ENCODE data around the gene RIT2.
"Not testable (repeated sequence)": the region's sequence is repeated elsewhere in the genome, so short reads cannot be mapped to it uniquely, and the experiment has no call there.

Gene RIT2

GRCh38 chr18:42743373-42744138 lies 371.9 kb downstream of the RIT2 start:
- DNase-seq, result no peak

DNA sequence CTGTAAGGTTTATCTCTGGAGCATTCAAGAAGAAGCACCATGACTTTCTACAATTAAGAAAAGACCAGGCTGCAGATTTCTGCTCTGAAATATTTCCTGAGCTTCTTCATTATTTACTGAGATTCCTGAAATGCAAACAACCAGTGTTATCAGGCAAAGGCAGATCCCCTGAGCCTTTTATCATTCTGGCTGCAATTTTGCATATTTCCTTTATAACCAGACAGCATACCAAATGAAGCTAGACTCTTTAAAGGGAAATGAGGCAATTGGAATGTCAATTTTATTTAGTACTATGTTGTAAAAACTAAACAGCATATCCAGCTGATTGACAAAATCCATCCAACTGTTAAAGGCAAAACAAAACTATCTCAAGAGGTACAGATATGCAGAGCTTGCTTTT lies 372.5 kb downstream of the RIT2 start:
- DNase-seq, result no peak

- DNase-seq, result no peak
These were observed 373.0 kb downstream of the RIT2 start for GRCh38 chr18:42742474-42742873.

DNA sequence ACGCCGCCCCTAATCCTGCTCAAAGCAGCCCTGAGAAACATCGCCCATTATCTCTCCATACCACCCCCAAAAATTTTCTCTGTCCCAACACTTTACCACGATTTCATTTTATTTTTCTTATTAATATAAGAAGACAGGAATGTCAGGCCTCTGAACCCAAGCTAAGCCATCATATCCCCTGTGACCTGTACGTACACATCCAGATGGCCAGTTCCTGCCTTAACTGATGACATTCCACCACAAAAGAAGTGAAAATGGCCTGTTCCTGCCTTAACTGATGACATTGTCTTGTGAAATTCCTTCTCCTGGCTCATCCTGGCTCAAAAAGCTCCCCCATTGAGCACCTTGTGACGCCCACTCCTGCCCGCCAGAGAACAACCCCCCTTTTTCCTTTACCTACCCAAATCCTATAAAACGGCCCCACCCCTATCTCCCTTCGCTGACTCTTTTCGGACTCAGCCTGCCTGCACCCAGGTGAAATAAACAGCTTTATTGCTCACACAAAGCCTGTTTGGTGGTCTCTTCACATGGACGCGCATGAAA lies 373.6 kb downstream of the RIT2 start:
- not testable (repeated sequence) for DNase-seq

GRCh38 chr18:42741299-42741698 lies 374.2 kb downstream of the RIT2 start:
- DNase-seq, result not testable (repeated sequence)

- DNase-seq, result no peak
These were observed 379.4 kb downstream of the RIT2 start for GRCh38 chr18:42736074-42736473.

GRCh38 chr18:42734520-42734919 lies 381.0 kb downstream of the RIT2 start:
- DNase-seq, result no peak

GRCh38 chr18:42730272-42730671 lies 385.2 kb downstream of the RIT2 start:
- DNase-seq, result no peak

DNA sequence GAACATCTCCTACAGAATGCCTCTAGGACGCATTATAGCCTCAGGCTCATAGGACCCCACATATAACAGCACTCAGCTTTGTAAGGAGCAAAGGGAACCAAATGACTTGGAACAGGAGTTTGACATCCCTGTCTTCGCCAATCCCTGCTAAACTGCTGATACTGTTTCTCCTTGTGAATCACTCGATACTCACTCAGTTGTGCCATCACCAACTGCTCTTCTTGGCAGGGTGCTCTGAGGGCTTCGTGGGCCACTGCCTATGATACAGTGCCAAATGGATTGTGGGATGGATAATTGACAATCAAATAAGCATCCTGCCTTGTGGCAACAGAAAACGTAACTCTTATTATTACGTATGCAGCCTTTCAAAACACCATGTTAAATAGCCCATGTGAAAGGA lies 396.3 kb downstream of the RIT2 start:
- DNase-seq, result no peak

DNA sequence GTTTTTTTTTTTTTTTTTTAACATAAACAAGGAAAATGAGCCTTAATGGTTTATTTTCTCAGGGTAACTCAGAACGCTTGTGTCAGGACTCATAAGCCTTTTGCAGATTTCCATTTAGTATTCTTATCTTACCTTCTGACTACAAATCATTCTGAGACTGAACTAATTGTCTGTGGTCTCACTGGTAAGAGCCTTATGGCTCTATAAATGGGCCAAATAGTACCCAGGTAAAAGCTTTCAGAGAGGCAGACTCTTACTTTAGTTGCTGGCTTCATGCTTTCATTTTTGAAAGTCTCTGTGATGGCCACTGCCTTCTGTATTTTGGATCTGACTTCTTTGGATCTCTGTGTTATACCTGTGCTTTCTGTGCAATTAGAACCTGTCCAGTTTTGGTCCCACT lies 403.4 kb downstream of the RIT2 start:
- DNase-seq, result no peak

DNA sequence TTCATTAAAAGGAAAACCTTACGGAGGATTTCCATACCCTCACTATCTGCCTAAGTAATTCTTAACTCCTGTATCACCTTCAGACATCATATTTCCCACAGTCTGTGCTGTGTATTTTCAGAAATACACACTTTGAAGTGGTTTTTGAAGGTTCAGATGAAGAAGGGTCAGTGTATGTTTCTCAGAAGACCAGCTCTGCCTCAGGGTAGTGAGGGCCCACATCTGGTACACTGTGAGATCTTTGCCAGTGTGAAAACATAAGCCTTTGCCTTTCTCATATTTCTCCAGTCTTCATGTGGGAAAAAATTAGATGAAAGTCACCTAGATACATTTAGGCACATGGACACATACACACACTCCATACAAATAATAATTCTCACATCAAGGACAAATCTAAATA lies 408.4 kb downstream of the RIT2 start:
- DNase-seq, result no peak

- DNase-seq, result peak; percentile 1
These were observed 408.9 kb downstream of the RIT2 start for GRCh38 chr18:42706618-42707017.

DNA sequence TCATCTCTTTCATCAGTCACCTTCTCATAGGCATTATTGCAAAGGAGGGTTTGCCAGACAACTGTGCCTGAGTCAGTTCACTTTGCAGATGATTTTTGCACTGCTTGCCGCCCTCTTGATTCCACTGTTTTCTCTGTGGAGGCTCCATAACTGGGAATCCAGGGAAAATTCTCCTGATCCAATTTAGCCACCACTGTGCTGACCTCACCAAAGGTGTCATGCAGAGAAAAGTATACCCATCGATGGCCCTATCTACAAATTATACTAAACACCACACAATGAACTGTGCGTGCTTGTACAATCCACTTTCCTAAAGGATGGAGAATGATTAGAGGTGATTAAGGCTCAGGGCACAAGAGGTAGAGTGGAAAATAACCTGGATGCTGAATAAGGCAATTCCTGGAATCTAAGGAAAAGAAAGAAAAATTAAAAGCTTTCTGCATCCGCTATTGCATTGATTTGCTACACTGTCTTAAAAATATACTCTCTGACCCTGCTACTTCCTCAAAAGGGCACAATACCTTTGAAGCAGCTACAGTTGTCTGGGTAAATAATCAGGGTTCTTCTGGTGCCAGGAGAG lies 409.4 kb downstream of the RIT2 start:
- DNase-seq, result no peak
